Measurements from ENCODE around the gene PNLIP.

- no peak for TF ChIP-seq TEAD4 (IDR thresholded peaks at IDR 0.05)
- no peak for TF ChIP-seq CREB1 (IDR thresholded peaks at IDR 0.05; ENCODE audit: low read depth)
- no peak for TF ChIP-seq RAD21 (IDR thresholded peaks at IDR 0.05; ENCODE audit: low read depth)
- no peak for TF ChIP-seq TCF12 (IDR thresholded peaks at IDR 0.05; ENCODE audit: low read depth)
- no peak for TF ChIP-seq CEBPB (IDR thresholded peaks at IDR 0.05)
- TF ChIP-seq EP300 (IDR thresholded peaks at IDR 0.05; ENCODE audit: borderline replicate concordance), result no peak
- TF ChIP-seq TAF1 (IDR thresholded peaks at IDR 0.05; ENCODE audit: low read depth), result no peak
- no peak for TF ChIP-seq FOXM1 (IDR thresholded peaks at IDR 0.05; ENCODE audit: borderline replicate concordance, low read depth)
- TF ChIP-seq REST (IDR thresholded peaks at IDR 0.05; ENCODE audit: low read depth), result no peak
- TF ChIP-seq NFIC (IDR thresholded peaks at IDR 0.05), result no peak
- TF ChIP-seq MAX (IDR thresholded peaks at IDR 0.05), result no peak
- TF ChIP-seq USF1 (IDR thresholded peaks at IDR 0.05), result no peak
These were observed 21.0 kb upstream of the PNLIP start for GRCh38 chr10:116524736-116525135.

Measured in Ishikawa (cell line).